OCI-LY1 (cell line): ENCODE data around the gene SCUBE2.

Experiments used
- H2AFZ ChIP-seq: fragments of 200-600 bp; sonication (generic), shearing (Covaris generic); 2 replicates; pipeline ENCODE4 v1.6.0; 2014; ENCODE audit warnings: antibody characterized with exemption, mild to moderate bottlenecking, low read length
- H3F3A ChIP-seq: fragments of 200-600 bp; sonication (generic), shearing (Covaris generic); 2 replicates; pipeline ENCODE4 v1.6.0; 2014; ENCODE audit warnings: mild to moderate bottlenecking, antibody characterized with exemption, low read length, moderate library complexity; ENCODE audit not compliant: insufficient read depth
- H3K27ac ChIP-seq: fragments of 200-600 bp; sonication (generic); 2 replicates; pipeline ENCODE4 v1.5.1; 2014; ENCODE audit warnings: low read length, mixed run types, mild to moderate bottlenecking, low read depth; ENCODE audit not compliant: poor library complexity, severe bottlenecking
- H3K27me3 ChIP-seq: fragments of 200-600 bp; sonication (generic); 2 replicates; pipeline ENCODE4 v1.6.0; 2014; ENCODE audit warnings: antibody characterized with exemption, mild to moderate bottlenecking, low read length, moderate library complexity; ENCODE audit not compliant: insufficient read depth
- H3K36me3 ChIP-seq: fragments of 200-600 bp; sonication (generic); 2 replicates; pipeline ENCODE4 v1.6.1; 2014; ENCODE audit warnings: mild to moderate bottlenecking, antibody characterized with exemption, low read length, moderate library complexity, mixed read lengths; ENCODE audit not compliant: insufficient read depth
- H3K4me1 ChIP-seq: fragments of 200-600 bp; sonication (generic); 2 replicates; pipeline ENCODE4 v1.5.1; 2014; ENCODE audit warnings: mild to moderate bottlenecking, low read length, moderate library complexity; ENCODE audit not compliant: insufficient read depth, severe bottlenecking
- H3K4me2 ChIP-seq: fragments of 200-600 bp; sonication (generic), shearing (Covaris generic); 2 replicates; pipeline ENCODE4 v1.6.1; 2014; ENCODE audit warnings: low read length
- H3K4me3 ChIP-seq: fragments of 200-600 bp; sonication (generic); 2 replicates; pipeline ENCODE4 v1.5.1; 2014; ENCODE audit warnings: low read length, low read depth, mild to moderate bottlenecking, mixed read lengths; ENCODE audit not compliant: poor library complexity, severe bottlenecking
- H3K79me2 ChIP-seq: fragments of 200-600 bp; shearing (Covaris generic); 2 replicates; pipeline ENCODE4 v1.6.1; 2016; ENCODE audit warnings: mixed run types, low read length, mixed read lengths; ENCODE audit not compliant: insufficient read depth
- H3K9ac ChIP-seq: fragments of 200-600 bp; sonication (generic), shearing (Covaris generic); 2 replicates; pipeline ENCODE4 v1.6.1; 2014; ENCODE audit warnings: mild to moderate bottlenecking, low read length, mixed read lengths
- H3K9me2 ChIP-seq: fragments of 200-600 bp; sonication (generic), shearing (Covaris generic); 2 replicates; pipeline ENCODE4 v1.6.1; 2014; ENCODE audit warnings: low read depth, mild to moderate bottlenecking, low read length, mixed read lengths
- H3K9me3 ChIP-seq: fragments of 200-600 bp; shearing (Covaris generic); 2 replicates; pipeline ENCODE4 v1.6.1; 2014; ENCODE audit warnings: low read length, mixed read lengths
- H4K20me1 ChIP-seq: fragments of 200-600 bp; sonication (generic), shearing (Covaris generic); 2 replicates; pipeline ENCODE4 v1.6.0; 2016; ENCODE audit warnings: mild to moderate bottlenecking, low read length; ENCODE audit not compliant: insufficient read depth
- EZH2 ChIP-seq: fragments of 200-600 bp; sonication (generic), shearing (Covaris generic); IDR thresholded peaks from 2 replicates; pipeline ENCODE4 v1.8.0; 2017; ENCODE audit warnings: borderline replicate concordance, mixed run types, mild to moderate bottlenecking, antibody characterized with exemption, low read length, moderate library complexity, mixed read lengths
- TF ChIP-seq, protein P1 (sequence below): fragments of 200-600 bp; sonication (generic), shearing (Covaris generic); IDR thresholded peaks from 2 replicates; pipeline ENCODE4 v1.5.1; 2017; ENCODE audit warnings: mild to moderate bottlenecking, antibody characterized with exemption, low read length, moderate library complexity, mixed read lengths

The SCUBE2 gene

DNA sequence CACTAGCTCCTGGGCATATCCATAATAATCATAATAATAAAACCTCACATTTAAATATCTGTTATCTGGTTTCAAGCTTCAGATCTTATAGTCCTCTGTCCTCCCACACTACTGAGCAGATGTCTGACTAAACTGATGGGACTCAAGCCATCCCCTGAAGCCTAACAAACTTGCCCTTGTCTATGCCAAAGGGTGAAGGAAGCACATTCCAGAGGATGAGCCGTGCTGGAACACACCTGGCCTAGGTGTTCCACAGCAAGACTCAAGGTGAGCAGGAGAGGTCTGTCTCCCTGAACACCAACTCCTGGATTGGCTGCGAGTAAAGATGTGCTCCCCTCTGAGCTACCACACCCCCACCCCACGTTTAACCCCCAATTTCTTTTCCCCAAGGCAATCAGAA lies 14.7 kb downstream of the SCUBE2 start:
- no peak overlapping the region for H3K4me2 ChIP-seq
- no peaks in the 10 kb centered on the region for H3F3A ChIP-seq
- H3K9me3 ChIP-seq = no peaks in the 10 kb centered on the region
- TF ChIP-seq, protein P1, sequence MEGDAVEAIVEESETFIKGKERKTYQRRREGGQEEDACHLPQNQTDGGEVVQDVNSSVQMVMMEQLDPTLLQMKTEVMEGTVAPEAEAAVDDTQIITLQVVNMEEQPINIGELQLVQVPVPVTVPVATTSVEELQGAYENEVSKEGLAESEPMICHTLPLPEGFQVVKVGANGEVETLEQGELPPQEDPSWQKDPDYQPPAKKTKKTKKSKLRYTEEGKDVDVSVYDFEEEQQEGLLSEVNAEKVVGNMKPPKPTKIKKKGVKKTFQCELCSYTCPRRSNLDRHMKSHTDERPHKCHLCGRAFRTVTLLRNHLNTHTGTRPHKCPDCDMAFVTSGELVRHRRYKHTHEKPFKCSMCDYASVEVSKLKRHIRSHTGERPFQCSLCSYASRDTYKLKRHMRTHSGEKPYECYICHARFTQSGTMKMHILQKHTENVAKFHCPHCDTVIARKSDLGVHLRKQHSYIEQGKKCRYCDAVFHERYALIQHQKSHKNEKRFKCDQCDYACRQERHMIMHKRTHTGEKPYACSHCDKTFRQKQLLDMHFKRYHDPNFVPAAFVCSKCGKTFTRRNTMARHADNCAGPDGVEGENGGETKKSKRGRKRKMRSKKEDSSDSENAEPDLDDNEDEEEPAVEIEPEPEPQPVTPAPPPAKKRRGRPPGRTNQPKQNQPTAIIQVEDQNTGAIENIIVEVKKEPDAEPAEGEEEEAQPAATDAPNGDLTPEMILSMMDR = no peak
- no peak overlapping the region for H2AFZ ChIP-seq
- no peaks in the 10 kb centered on the region for H4K20me1 ChIP-seq
- no peaks in the 10 kb centered on the region for H3K4me1 ChIP-seq
- peaks cover 13% of the 10 kb centered on the region; the same call in 1 of the 2 replicates for H3K27me3 ChIP-seq
- H3K9me2 ChIP-seq = no peaks in the 10 kb centered on the region
- H3K9ac ChIP-seq = no peak overlapping the region
- H3K4me3 ChIP-seq = no peak overlapping the region
- H3K27ac ChIP-seq = no peak overlapping the region
- no peaks in the 10 kb centered on the region for H3K36me3 ChIP-seq
- H3K79me2 ChIP-seq = no peaks in the 10 kb centered on the region

DNA sequence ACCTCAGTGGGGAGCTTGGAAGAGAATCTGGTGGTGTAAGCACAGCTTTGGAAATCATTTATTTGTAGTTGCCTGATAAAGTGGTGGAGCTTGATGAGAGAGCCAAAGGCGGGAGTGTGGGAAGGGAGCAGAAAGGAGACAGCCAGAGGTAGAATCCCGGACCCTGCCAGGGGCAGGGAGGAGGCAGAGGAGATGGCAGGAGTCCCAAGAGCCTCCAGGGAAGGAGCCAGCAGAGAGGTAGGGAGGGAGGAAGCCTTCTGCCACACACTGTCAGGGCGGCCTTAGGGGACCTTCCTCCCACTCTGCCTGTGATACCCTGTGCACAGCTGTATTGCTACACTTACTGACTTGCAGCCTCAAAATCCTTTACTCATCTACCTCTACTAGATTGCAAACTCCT lies 15.4 kb downstream of the SCUBE2 start:
- H2AFZ ChIP-seq = no peak overlapping the region

DNA sequence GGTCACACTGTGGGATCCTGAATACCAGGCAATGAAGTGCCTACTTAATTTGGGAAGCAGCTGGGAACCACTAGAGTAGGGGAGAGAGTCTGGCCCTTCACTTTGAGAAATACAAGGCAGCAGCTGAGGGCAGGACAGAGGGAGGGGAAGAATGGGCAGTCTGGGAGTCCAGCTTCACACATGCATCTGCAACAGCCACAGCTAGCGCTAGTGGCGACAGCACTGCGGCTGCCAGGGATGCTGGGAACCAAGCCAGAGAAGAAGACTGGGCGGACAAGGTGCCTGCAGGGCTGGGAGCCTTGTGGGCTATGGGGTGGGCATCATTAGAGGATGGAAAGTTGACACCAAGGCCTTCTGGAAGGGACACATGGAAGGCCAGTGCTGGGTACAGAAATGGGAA lies 15.8 kb downstream of the SCUBE2 start:
- Histone ChIP-seq H3K79me2 (no peaks in the 10 kb centered on the region), H3K4me2 (no peak overlapping the region), H2AFZ (no peak overlapping the region), H3K4me1 (no peaks in the 10 kb centered on the region), H3K9ac (no peak overlapping the region), H4K20me1 (no peaks in the 10 kb centered on the region), H3K9me3 (no peaks in the 10 kb centered on the region), H3K27ac (no peak overlapping the region), H3F3A (no peaks in the 10 kb centered on the region), H3K27me3 (peaks cover 13% of the 10 kb centered on the region; the same call in 1 of the 2 replicates), H3K4me3 (no peak overlapping the region), H3K36me3 (no peaks in the 10 kb centered on the region), H3K9me2 (no peaks in the 10 kb centered on the region)
- TF ChIP-seq, protein P1 = no peak
- TF ChIP-seq EZH2 = no peak

More for the DNA sequence above, 15.4 kb downstream of the SCUBE2 start:
- Histone ChIP-seq H3K79me2 (no peaks in the 10 kb centered on the region), H3K36me3 (no peaks in the 10 kb centered on the region), H3K9ac (no peak overlapping the region), H3K27ac (no peak overlapping the region), H3K9me3 (no peaks in the 10 kb centered on the region), H3K9me2 (no peaks in the 10 kb centered on the region), H3K4me3 (no peak overlapping the region), H3K4me2 (no peak overlapping the region), H3F3A (no peaks in the 10 kb centered on the region), H4K20me1 (no peaks in the 10 kb centered on the region), H3K4me1 (no peaks in the 10 kb centered on the region), H3K27me3 (peaks cover 13% of the 10 kb centered on the region; the same call in 1 of the 2 replicates)
- TF ChIP-seq, protein P1 = no peak
- no peak for TF ChIP-seq EZH2
